GM19043 (cell line): Measurements from ENCODE around the gene CCNE1.

Experiments
- ATAC-seq: cut with Tn5 transposase; IDR thresholded peaks from one replicate; pipeline ENCODE4 v1.9.1; 2021; ENCODE audit warnings: low read depth; ENCODE audit not compliant: unreplicated experiment

Gene CCNE1

GRCh38 chr19:29872224-29872731, 60.5 kb downstream of the CCNE1 start:
- no peak for ATAC-seq

- no peak for ATAC-seq
These were observed 61.4 kb downstream of the CCNE1 start for GRCh38 chr19:29873024-29873800.
